HepG2 (cell line): Measurements from ENCODE around the gene CORO7. TPM values are rescaled to one million over a fixed set of nuclear protein-coding genes. Genes with fewer than 3 reads are reported as not detected.

Experiments used
- BHLHE40 ChIP-seq: IDR thresholded peaks from 2 replicates; pipeline ENCODE4 v1.6.1; 2011; ENCODE audit warnings: low read length, improper control_type of control experiment
- EHMT2 ChIP-seq: fragments of 200-600 bp; sonication (generic); IDR thresholded peaks from 2 replicates; pipeline ENCODE4 v1.7.0; 2017; ENCODE audit warnings: antibody characterized with exemption, low read depth, low read length, borderline replicate concordance
- ELF1 ChIP-seq: sonication (generic); formaldehyde crosslinking; IDR thresholded peaks from 2 replicates; pipeline ENCODE4 v1.4.0; 2020; ENCODE audit warnings: missing genetic modification reagents
- FOXA1 ChIP-seq, 2 experiments: fragments of 450-650 bp in 1 of 2; sonication (generic) in 1 of 2; formaldehyde crosslinking in 1 of 2; IDR thresholded peaks; 2 replicates each; pipeline versions ENCODE4 v1.4.0 to v1.6.1; 2016 to 2020; ENCODE audit warnings: missing genetic modification reagents in 1 of 2
- FOXP1 ChIP-seq, 2 experiments: fragments of 450-650 bp in 1 of 2; IDR thresholded peaks; 2 replicates each; pipeline ENCODE4 v1.6.1; 2017 to 2018; ENCODE audit warnings: antibody characterized with exemption in 1 of 2
- GTF2F1 ChIP-seq: fragments of 150-350 bp; IDR thresholded peaks from 2 replicates; pipeline ENCODE4 v1.6.1; 2014; ENCODE audit warnings: low read length
- HNF4G ChIP-seq, 2 experiments: sonication (generic) in 1 of 2; formaldehyde crosslinking in 1 of 2; IDR thresholded peaks; 2 replicates each; pipeline versions ENCODE4 v1.4.0 to v1.6.1; 2011 to 2020; ENCODE audit warnings: borderline replicate concordance in 2 of 2, low read depth in 2 of 2, mild to moderate bottlenecking in 2 of 2, low read length in 1 of 2, missing genetic modification reagents in 1 of 2, moderate library complexity in 1 of 2
- IKZF4 ChIP-seq: sonication (generic); formaldehyde crosslinking; IDR thresholded peaks from 2 replicates; pipeline ENCODE4 v1.5.1; 2020; ENCODE audit warnings: borderline replicate concordance, mild to moderate bottlenecking, low read depth, missing genetic modification reagents; ENCODE audit errors: not compliant biosample characterization
- JUN ChIP-seq: sonication (generic); formaldehyde crosslinking; IDR thresholded peaks from 2 replicates; pipeline ENCODE4 v1.4.0; 2020; ENCODE audit warnings: mild to moderate bottlenecking, missing genetic modification reagents
- PHF21A ChIP-seq: sonication (generic); formaldehyde crosslinking; IDR thresholded peaks from 2 replicates; pipeline ENCODE4 v1.5.0; 2020; ENCODE audit warnings: mild to moderate bottlenecking, missing genetic modification reagents
- PHF8 ChIP-seq: sonication (generic); formaldehyde crosslinking; IDR thresholded peaks from 2 replicates; pipeline ENCODE4 v1.5.0; 2020; ENCODE audit warnings: missing genetic modification reagents
- SP5 ChIP-seq: IDR thresholded peaks from 2 replicates; pipeline ENCODE4 v1.6.1; 2016; ENCODE audit warnings: low read depth, borderline replicate concordance
- SRSF1 ChIP-seq: fragments of 200-400 bp; formaldehyde crosslinking; optimal IDR thresholded peaks from 2 replicates; pipeline ENCODE3; 2017; ENCODE audit warnings: mild to moderate bottlenecking, low read depth, low read length, moderate library complexity
- TBX2 ChIP-seq: sonication (generic); formaldehyde crosslinking; IDR thresholded peaks from 2 replicates; pipeline ENCODE4 v1.5.0; 2020; ENCODE audit warnings: missing genetic modification reagents, mild to moderate bottlenecking, borderline replicate concordance
- ZEB1 ChIP-seq: IDR thresholded peaks from 2 replicates; pipeline ENCODE4 v1.6.1; 2012; ENCODE audit warnings: mild to moderate bottlenecking, low read depth, inconsistent platforms; ENCODE audit not compliant: insufficient replicate concordance
- ZMYM4 ChIP-seq: sonication (generic); formaldehyde crosslinking; IDR thresholded peaks from 2 replicates; pipeline ENCODE4 v1.8.1; 2023; ENCODE audit warnings: mild to moderate bottlenecking, missing genetic modification reagents
- ZNF75D ChIP-seq: sonication (generic); formaldehyde crosslinking; IDR thresholded peaks from 2 replicates; pipeline ENCODE4 v1.8.1; 2023; ENCODE audit warnings: missing genetic modification reagents, mild to moderate bottlenecking, borderline replicate concordance
- ZSCAN22 ChIP-seq: sonication (generic); formaldehyde crosslinking; IDR thresholded peaks from 2 replicates; pipeline ENCODE4 v1.4.0; 2020; ENCODE audit warnings: mild to moderate bottlenecking, missing genetic modification reagents
- polyA plus RNA-seq, 8 experiments: library from polyadenylated mRNA; depleted of rRNA in 3 of 8; stranded (reverse) in 7 of 8; unstranded in 1 of 8; fragments of >200 nt; fragmentation: Illumina TruSeq in 4 of 8; extraction: Trizol in 4 of 8; gene quantifications; 2 replicates each; pipeline versions ENCODE4 v1.2.1 to v1.2.3, GENCODE V29; 2011 to 2016; ENCODE audit warnings: low read depth in 4 of 8, missing spikeins in 1 of 8, mixed read lengths in 1 of 8; ENCODE audit not compliant: insufficient read depth in 1 of 8
- total RNA-seq, 5 experiments: library from RNA; depleted of rRNA; stranded (reverse); fragments of >200 nt; fragmentation: Illumina TruSeq; extraction: Trizol; gene quantifications; 2 replicates each; pipeline ENCODE4 v1.2.3, GENCODE V29; 2016; ENCODE audit warnings: low read depth in 1 of 5
- TF ChIP-seq, protein P1 (sequence below): fragments of 450-650 bp; IDR thresholded peaks from 2 replicates; pipeline ENCODE4 v1.6.1; 2017
- TF ChIP-seq, protein P2 (sequence below): sonication (generic); formaldehyde crosslinking; IDR thresholded peaks from 2 replicates; pipeline ENCODE4 v1.4.0; 2020; ENCODE audit warnings: mild to moderate bottlenecking, missing genetic modification reagents
- TF ChIP-seq, protein P3 (sequence below): IDR thresholded peaks from 2 replicates; pipeline ENCODE4 v1.6.1; 2012; ENCODE audit warnings: low read depth, low read length, improper control_type of control experiment
- TF ChIP-seq, protein P4 (sequence below): sonication (generic); formaldehyde crosslinking; IDR thresholded peaks from 2 replicates; pipeline ENCODE4 v1.8.0; 2022; ENCODE audit warnings: mild to moderate bottlenecking, missing genetic modification reagents, moderate library complexity
- TF ChIP-seq, protein P5 (sequence below): sonication (generic); formaldehyde crosslinking; IDR thresholded peaks from 2 replicates; pipeline ENCODE4 v1.5.0; 2020; ENCODE audit warnings: missing genetic modification reagents

CORO7 gene
- total and polyA plus RNA-seq, 2 of the 13 experiments (the other 11 are each of a cell fraction or from before 2014, with no cell fraction given): 9.9 to 14.3 TPM

DNA sequence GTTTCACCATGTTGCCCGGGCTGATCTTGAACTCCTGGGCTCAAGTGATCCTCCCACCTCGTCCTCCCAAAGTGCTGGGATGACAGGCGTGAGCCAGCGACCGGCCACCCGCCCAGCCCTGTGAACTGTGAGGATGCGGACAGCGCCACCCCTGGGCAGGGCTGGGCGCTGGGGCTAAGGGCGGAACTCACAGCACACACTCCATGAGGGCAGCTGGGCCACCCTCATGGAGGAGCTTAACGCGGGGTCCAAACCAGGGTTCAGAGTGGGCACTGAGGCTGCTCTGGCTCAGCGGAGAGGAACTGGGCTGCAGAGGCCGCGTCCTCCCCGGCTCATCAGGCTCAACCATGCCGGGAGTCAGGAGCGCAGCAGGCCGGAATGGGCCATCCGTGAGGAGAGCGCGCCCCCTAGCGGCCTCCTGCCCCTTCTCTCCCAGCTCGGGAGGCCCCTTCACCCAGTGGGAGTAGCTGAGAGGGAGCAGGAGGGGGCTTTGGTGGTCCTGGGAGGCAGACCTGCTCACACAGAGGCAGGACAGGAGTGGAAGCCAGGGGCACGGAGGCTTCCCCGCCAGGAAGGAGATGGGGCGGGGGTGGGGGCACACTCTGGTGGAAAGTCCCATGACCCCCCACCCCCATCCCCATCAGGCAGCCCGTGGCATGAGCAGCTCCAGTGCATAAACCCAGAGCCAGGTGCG lies 13.8 kb downstream of the CORO7 start (continued):
- TF ChIP-seq SRSF1 (no peak), ZSCAN22 (CRISPR knock-in tag) (no peak), EHMT2 (no peak), JUN (CRISPR knock-in tag) (no peak), ZNF75D (no peak), FOXP1 (IDR thresholded peaks at IDR 0.05) (no peak), FOXP1 (CRISPR knock-in tag; IDR thresholded peaks at IDR 0.05) (no peak), TBX2 (peak; percentile 32; the same call in 1 of the 2 replicates), IKZF4 (CRISPR knock-in tag) (no peak), ELF1 (CRISPR knock-in tag) (no peak), ZEB1 (no peak), ZMYM4 (CRISPR knock-in tag) (no peak), BHLHE40 (no peak), FOXA1 (IDR thresholded peaks at IDR 0.05) (no peak), FOXA1 (CRISPR knock-in tag; IDR thresholded peaks at IDR 0.05) (no peak), PHF8 (CRISPR knock-in tag) (peak; percentile 37; the same call in 1 of the 2 replicates), HNF4G (IDR thresholded peaks at IDR 0.05; ENCODE audit: borderline replicate concordance, low read depth, low read length) (no peak), HNF4G (CRISPR knock-in tag; IDR thresholded peaks at IDR 0.05; ENCODE audit: borderline replicate concordance, low read depth) (no peak), SP5 (CRISPR knock-in tag) (no peak), PHF21A (peak; percentile 27; the same call in 1 of the 2 replicates), GTF2F1 (no peak)
- TF ChIP-seq, protein P1, sequence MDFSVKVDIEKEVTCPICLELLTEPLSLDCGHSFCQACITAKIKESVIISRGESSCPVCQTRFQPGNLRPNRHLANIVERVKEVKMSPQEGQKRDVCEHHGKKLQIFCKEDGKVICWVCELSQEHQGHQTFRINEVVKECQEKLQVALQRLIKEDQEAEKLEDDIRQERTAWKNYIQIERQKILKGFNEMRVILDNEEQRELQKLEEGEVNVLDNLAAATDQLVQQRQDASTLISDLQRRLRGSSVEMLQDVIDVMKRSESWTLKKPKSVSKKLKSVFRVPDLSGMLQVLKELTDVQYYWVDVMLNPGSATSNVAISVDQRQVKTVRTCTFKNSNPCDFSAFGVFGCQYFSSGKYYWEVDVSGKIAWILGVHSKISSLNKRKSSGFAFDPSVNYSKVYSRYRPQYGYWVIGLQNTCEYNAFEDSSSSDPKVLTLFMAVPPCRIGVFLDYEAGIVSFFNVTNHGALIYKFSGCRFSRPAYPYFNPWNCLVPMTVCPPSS: no peak
- TF ChIP-seq, protein P2, sequence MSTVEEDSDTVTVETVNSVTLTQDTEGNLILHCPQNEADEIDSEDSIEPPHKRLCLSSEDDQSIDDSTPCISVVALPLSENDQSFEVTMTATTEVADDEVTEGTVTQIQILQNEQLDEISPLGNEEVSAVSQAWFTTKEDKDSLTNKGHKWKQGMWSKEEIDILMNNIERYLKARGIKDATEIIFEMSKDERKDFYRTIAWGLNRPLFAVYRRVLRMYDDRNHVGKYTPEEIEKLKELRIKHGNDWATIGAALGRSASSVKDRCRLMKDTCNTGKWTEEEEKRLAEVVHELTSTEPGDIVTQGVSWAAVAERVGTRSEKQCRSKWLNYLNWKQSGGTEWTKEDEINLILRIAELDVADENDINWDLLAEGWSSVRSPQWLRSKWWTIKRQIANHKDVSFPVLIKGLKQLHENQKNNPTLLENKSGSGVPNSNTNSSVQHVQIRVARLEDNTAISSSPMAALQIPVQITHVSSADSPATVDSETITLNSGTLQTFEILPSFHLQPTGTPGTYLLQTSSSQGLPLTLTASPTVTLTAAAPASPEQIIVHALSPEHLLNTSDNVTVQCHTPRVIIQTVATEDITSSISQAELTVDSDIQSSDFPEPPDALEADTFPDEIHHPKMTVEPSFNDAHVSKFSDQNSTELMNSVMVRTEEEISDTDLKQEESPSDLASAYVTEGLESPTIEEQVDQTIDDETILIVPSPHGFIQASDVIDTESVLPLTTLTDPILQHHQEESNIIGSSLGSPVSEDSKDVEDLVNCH (CRISPR knock-in tag): no peak
- TF ChIP-seq, protein P3, sequence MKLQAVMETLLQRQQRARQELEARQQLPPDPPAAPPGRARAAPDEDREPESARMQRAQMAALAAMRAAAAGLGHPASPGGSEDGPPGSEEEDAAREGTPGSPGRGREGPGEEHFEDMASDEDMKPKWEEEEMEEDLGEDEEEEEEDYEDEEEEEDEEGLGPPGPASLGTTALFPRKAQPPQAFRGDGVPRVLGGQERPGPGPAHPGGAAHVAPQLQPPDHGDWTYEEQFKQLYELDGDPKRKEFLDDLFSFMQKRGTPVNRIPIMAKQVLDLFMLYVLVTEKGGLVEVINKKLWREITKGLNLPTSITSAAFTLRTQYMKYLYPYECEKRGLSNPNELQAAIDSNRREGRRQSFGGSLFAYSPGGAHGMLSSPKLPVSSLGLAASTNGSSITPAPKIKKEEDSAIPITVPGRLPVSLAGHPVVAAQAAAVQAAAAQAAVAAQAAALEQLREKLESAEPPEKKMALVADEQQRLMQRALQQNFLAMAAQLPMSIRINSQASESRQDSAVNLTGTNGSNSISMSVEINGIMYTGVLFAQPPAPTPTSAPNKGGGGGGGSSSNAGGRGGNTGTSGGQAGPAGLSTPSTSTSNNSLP: no peak
- TF ChIP-seq, protein P4, sequence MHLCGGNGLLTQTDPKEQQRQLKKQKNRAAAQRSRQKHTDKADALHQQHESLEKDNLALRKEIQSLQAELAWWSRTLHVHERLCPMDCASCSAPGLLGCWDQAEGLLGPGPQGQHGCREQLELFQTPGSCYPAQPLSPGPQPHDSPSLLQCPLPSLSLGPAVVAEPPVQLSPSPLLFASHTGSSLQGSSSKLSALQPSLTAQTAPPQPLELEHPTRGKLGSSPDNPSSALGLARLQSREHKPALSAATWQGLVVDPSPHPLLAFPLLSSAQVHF (CRISPR knock-in tag): no peak
- TF ChIP-seq, protein P5, sequence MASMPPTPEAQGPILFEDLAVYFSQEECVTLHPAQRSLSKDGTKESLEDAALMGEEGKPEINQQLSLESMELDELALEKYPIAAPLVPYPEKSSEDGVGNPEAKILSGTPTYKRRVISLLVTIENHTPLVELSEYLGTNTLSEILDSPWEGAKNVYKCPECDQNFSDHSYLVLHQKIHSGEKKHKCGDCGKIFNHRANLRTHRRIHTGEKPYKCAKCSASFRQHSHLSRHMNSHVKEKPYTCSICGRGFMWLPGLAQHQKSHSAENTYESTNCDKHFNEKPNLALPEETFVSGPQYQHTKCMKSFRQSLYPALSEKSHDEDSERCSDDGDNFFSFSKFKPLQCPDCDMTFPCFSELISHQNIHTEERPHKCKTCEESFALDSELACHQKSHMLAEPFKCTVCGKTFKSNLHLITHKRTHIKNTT: no peak
